Ascending aorta (tissue), 2 donors: ENCODE data around the gene OR5L2. TPM values are rescaled to one million over a fixed set of nuclear protein-coding genes. Genes with fewer than 3 reads are reported as not detected.
"Not testable (repeated sequence)": the region's sequence is repeated elsewhere in the genome, so short reads cannot be mapped to it uniquely, and the experiment has no call there.

Source experiments
- DNase-seq, 2 donors: peaks; one replicate each; pipeline ENCODE4 v3.0.0-alpha.2; 2019; ENCODE audit warnings: low spot score in 2 of 2
- H3K27ac ChIP-seq, 2 donors: fragments of 200-600 bp; sonication (generic); one replicate each; pipeline ENCODE4 v1.5.1; 2016 to 2017; ENCODE audit warnings: mild to moderate bottlenecking in 1 of 2
- H3K27me3 ChIP-seq: fragments of 200-600 bp; sonication (generic); one replicate; pipeline ENCODE4 v1.5.1; 2017
- H3K36me3 ChIP-seq, 2 donors: fragments of 200-600 bp; sonication (generic); one replicate each; pipeline ENCODE4 v1.5.1; 2016
- H3K4me1 ChIP-seq, 2 donors: fragments of 200-600 bp; sonication (generic); one replicate each; pipeline ENCODE4 v1.5.1; 2016 to 2017; ENCODE audit warnings: mild to moderate bottlenecking in 1 of 2
- H3K4me3 ChIP-seq, 2 donors: fragments of 200-600 bp; sonication (generic); one replicate each; pipeline ENCODE4 v1.5.1; 2016 to 2017; ENCODE audit warnings: mild to moderate bottlenecking in 1 of 2
- H3K9me3 ChIP-seq, 2 donors: fragments of 200-600 bp; sonication (generic); one replicate each; pipeline ENCODE4 v1.5.1; 2016
- intact Hi-C: fragments of 100-400 bp; cut with DNase I; formaldehyde crosslinking; loops from one replicate; pipeline ENCODE4 v1.15.1; 2023
- total RNA-seq: library from RNA; depleted of rRNA; stranded (reverse); fragments of >200 nt; gene quantifications from one replicate; pipeline ENCODE4 v1.1.0, GENCODE V29; 2016
- TF ChIP-seq, protein P1 (sequence below), 3 experiments: fragments of 200-600 bp in 2 of 3; fragments of 450-650 bp in 1 of 3; sonication (generic) in 2 of 3; IDR thresholded peaks; one replicate each; pipeline ENCODE4 v1.5.1; 2016 to 2019; ENCODE audit warnings: antibody characterized with exemption in 3 of 3, mild to moderate bottlenecking in 1 of 3, moderate library complexity in 1 of 3

Gene OR5L2
- total RNA-seq, 1 donor from 2014 or later = not detected

DNA sequence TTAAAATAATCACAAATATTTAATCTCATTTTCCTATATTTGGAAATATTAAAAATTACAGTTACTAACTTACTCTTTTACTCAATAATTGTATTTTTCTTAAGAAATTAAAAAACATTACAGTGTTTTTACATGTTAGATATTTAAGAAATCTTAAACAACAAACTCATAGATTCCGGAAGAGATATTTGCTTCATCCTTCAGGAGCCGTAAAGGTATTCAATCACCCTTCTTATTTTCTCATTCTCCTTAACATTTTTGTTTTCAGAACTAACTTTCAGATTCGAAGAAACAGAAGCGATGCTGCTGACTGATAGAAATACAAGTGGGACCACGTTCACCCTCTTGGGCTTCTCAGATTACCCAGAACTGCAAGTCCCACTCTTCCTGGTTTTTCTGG, 7.7 kb upstream of the OR5L2 start, which contains the start of gene OR5D18:
Gene OR5D18 (plus strand): TSS at position 301 of the 400 bp plus-strand sequence. CDS start 0 bp downstream, at position 301.
- H3K9me3 ChIP-seq = no peaks in the 10 kb centered on the region
- intact Hi-C loops = no loop called here
- H3K4me3 ChIP-seq = no peak within 1 kb of the TSS
- no peaks in the 10 kb centered on the region for H3K4me1 ChIP-seq
- no peak within 1 kb of the TSS for H3K27ac ChIP-seq
- DNase-seq = no peak
- H3K27me3 ChIP-seq = no peaks in the 10 kb centered on the region
- TF ChIP-seq, protein P1, sequence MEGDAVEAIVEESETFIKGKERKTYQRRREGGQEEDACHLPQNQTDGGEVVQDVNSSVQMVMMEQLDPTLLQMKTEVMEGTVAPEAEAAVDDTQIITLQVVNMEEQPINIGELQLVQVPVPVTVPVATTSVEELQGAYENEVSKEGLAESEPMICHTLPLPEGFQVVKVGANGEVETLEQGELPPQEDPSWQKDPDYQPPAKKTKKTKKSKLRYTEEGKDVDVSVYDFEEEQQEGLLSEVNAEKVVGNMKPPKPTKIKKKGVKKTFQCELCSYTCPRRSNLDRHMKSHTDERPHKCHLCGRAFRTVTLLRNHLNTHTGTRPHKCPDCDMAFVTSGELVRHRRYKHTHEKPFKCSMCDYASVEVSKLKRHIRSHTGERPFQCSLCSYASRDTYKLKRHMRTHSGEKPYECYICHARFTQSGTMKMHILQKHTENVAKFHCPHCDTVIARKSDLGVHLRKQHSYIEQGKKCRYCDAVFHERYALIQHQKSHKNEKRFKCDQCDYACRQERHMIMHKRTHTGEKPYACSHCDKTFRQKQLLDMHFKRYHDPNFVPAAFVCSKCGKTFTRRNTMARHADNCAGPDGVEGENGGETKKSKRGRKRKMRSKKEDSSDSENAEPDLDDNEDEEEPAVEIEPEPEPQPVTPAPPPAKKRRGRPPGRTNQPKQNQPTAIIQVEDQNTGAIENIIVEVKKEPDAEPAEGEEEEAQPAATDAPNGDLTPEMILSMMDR (IDR thresholded peaks at IDR 0.05) = no peak
- no peaks in the 10 kb centered on the region for H3K36me3 ChIP-seq

DNA sequence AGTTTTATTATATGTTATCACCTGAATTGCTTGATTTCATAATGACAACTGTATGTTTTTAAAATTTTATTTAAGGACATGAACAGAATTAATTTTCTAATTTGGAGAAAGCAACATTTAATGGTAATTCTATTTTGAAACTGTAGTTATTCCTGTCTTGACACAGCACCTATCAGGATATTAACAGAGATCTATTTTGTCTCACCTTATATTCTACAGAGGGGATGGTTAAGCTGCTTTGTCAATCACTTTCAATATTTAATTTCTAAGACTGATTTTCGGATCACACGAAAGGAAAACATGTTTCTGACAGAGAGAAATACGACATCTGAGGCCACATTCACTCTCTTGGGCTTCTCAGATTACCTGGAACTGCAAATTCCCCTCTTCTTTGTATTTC, 11.4 kb downstream of the OR5L2 start, which contains the start of gene OR5D16:
Gene OR5D16 (plus strand): TSS at position 301 of the 400 bp plus-strand sequence. CDS start 0 bp downstream, at position 301.
- peaks cover 0 to 6% of the 10 kb centered on the region in 2 donors for H3K9me3 ChIP-seq
- H3K36me3 ChIP-seq = no peaks in the 10 kb centered on the region
- intact Hi-C loops = no loop called here
- DNase-seq = no peak
- H3K4me3 ChIP-seq = no peak within 1 kb of the TSS
- H3K4me1 ChIP-seq = no peaks in the 10 kb centered on the region
- TF ChIP-seq, protein P1 (IDR thresholded peaks at IDR 0.05) = no peak
- no peak within 1 kb of the TSS for H3K27ac ChIP-seq
- no peaks in the 10 kb centered on the region for H3K27me3 ChIP-seq

DNA sequence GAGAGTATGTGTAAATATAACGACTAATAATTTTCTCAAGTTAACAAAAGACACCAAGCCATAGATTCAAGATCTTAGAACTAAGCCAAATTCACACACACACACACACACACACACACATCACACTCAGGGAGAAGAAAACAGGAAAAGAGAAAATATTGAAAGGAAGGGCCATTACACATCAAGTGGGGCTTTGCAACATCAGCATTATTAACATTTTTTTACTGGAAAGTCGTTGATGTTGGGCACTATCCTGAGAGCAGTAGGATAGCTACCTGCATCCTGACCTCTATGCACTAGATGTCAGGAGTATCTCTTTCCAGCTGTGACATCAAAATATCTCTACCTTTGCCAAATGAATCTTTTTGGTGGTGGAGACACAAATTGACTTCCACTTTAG, 20.4 kb downstream of the OR5L2 start:
- Histone ChIP-seq H3K9me3 (no peaks in the 10 kb centered on the region), H3K4me1 (no peaks in the 10 kb centered on the region), H3K4me3 (no peak overlapping the region), H3K27me3 (no peaks in the 10 kb centered on the region), H3K36me3 (no peaks in the 10 kb centered on the region), H3K27ac (no peak overlapping the region)
- TF ChIP-seq, protein P1 (IDR thresholded peaks at IDR 0.05) = no peak
- DNase-seq = no peak
- intact Hi-C loops = no loop called here

DNA sequence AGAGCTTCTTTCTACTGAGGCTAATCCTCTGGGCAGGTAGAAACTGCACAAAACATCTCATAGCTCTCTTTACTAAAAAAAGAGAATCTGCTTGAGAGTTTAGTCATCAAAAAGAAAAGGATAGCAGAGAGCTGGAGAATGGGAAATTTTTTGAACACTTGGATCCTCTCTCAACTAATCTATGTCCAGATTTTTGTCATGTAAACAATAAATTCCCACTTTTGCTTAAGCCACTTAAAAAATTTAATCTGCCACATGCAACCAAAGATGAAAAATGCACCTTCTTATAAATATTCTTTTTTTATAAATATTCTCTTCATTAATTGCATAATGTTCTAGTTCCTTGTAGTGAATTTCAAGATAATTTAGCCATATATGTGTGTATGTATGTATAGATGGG, 22.0 kb downstream of the OR5L2 start:
- no peaks in the 10 kb centered on the region for H3K4me1 ChIP-seq
- intact Hi-C loops = no loop called here
- DNase-seq = no peak
- H3K27ac ChIP-seq = no peak overlapping the region
- H3K27me3 ChIP-seq = no peaks in the 10 kb centered on the region
- no peak overlapping the region for H3K4me3 ChIP-seq
- TF ChIP-seq, protein P1 (IDR thresholded peaks at IDR 0.05) = no peak
- H3K36me3 ChIP-seq = no peaks in the 10 kb centered on the region
- no peaks in the 10 kb centered on the region for H3K9me3 ChIP-seq

DNA sequence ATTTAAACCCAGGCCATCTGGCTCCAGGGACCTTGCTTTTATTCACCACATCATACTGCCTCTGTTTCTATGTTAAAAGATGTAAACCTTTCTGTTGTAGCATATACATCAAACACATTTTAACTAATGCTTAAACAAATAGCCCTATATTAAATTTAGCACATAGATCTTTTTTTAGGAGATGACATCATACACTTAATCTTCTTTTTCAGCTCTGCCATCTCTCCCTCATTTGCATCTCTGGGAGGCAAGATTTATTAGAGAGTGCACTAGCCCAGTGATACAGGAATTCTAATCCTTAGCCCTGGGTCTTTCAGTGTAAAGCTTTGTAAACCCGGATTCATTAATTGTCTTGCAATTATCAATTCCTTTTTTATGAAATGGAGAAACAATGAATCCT, 25.1 kb downstream of the OR5L2 start:
- intact Hi-C loops = no loop called here
- Histone ChIP-seq H3K4me3 (no peak overlapping the region), H3K4me1 (no peaks in the 10 kb centered on the region), H3K36me3 (no peaks in the 10 kb centered on the region), H3K27me3 (no peaks in the 10 kb centered on the region), H3K27ac (no peak overlapping the region), H3K9me3 (no peaks in the 10 kb centered on the region)
- TF ChIP-seq, protein P1 (IDR thresholded peaks at IDR 0.05) = no peak
- DNase-seq = no peak

DNA sequence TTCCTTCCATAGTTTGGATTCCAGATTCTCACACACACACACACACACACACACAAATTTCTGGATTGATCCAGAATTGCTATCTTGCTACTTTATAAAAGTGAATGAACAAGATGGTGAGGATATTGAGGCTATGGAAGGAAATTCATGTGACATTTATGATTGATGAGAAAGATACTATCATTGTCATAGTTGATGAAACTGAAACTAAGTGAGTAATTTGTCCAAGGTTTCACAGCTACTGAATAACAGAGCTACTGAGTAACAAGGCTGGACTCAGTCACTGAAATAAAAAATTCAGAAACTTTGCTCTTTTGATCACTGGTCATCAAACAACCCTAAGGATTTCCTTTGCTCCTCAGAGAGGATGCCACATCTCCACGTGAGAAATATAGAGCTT, 27.7 kb downstream of the OR5L2 start:
- H3K9me3 ChIP-seq = no peaks in the 10 kb centered on the region
- no peaks in the 10 kb centered on the region for H3K4me1 ChIP-seq
- no peak overlapping the region for H3K27ac ChIP-seq

DNA sequence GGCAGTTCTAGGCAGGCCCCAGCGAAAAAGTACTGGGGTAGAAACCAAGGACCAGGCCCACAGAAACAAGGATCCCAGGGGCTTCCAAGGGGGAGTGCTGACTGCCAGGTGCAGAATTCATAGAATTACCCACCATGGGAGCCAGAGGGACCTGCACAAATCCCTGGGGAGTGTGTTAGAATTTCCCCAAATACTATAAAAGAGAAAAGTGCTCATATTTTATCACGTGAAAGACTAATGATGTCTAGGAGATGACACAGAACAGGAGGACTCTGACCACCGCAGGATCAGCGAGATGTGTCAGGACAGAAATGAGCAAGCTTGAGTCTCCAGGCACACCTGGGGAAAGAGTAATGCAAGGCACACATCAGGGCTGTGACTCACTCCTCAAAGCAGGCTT, 40.3 kb downstream of the OR5L2 start:
- not testable (repeated sequence) for H3K36me3 ChIP-seq, H3K4me3 ChIP-seq, H3K4me1 ChIP-seq

More for the DNA sequence above, 27.7 kb downstream of the OR5L2 start:
- H3K36me3 ChIP-seq = no peaks in the 10 kb centered on the region
- DNase-seq = no peak
- TF ChIP-seq, protein P1 (IDR thresholded peaks at IDR 0.05) = no peak
- H3K4me3 ChIP-seq = no peak overlapping the region
- intact Hi-C loops = no loop called here
- no peaks in the 10 kb centered on the region for H3K27me3 ChIP-seq

DNA sequence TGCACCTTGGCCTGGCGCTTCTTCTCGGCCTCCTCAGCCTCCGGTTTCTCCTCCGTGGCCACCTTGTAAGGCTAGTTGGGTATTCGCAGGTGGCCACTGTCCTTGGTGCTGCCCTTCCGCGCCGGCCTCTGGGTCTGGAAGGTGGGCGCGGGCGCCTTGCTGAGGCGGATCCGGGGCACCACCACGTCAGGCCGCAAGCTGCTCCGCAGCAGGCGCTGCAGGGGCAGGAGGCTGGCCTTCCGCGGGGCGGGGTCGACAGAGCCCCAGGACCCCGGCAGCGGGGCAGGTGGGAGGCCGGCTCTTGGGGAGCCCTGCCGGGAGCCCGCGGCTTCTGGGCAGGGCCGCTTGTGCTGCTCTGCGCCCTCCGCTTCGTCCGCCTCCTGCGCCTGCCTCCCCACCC, 45.7 kb downstream of the OR5L2 start:
- not testable (repeated sequence) for H3K36me3 ChIP-seq, H3K4me3 ChIP-seq, H3K27me3 ChIP-seq

More for the DNA sequence above, 40.3 kb downstream of the OR5L2 start:
- H3K27ac ChIP-seq, DNase-seq, intact Hi-C loops, H3K9me3 ChIP-seq, H3K27me3 ChIP-seq: not testable (repeated sequence)

More for the DNA sequence above, 45.7 kb downstream of the OR5L2 start:
- intact Hi-C loops, DNase-seq, H3K4me1 ChIP-seq, H3K27ac ChIP-seq, H3K9me3 ChIP-seq: not testable (repeated sequence)
